ENCODE data around the gene MCHR2.

MCHR2 gene

DNA sequence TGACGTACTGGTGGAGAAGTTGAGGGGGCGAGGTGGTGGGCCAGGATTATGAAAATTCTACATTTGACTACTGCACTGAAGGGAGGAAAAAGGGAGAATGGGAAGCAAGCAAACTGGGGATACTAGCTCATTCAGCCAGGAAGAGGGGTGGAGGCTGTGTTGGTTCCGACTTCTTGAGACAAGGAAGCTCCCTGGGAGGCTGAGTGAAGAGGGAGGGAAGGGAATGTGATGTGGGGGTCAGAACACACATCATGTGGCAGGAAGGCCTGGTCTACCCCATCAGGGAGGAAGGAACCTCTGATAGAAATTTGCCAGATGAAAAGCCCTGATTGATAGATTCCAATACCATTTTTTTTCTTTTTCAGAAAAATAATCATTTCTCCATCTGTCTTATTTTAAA lies 28.8 kb upstream of the MCHR2 start:
- H3K9me3 ChIP-seq (ENCODE audit: control insufficient read depth, insufficient read depth, low read depth, low read length) = no peaks in the 10 kb centered on the region
- H3K36me3 ChIP-seq (ENCODE audit: control insufficient read depth in 2 of 2, insufficient read depth in 1 of 2, low read length in 2 of 2) = no peaks in the 10 kb centered on the region
- no peak for TF ChIP-seq ZNF600 (tag by site-specific recombination; IDR thresholded peaks at IDR 0.05)
- TF ChIP-seq ZSCAN16 (tag by site-specific recombination; IDR thresholded peaks at IDR 0.05) = no peak
- TF ChIP-seq ZNF404 (tag by site-specific recombination; IDR thresholded peaks at IDR 0.05) = no peak
- TF ChIP-seq, protein P1, sequence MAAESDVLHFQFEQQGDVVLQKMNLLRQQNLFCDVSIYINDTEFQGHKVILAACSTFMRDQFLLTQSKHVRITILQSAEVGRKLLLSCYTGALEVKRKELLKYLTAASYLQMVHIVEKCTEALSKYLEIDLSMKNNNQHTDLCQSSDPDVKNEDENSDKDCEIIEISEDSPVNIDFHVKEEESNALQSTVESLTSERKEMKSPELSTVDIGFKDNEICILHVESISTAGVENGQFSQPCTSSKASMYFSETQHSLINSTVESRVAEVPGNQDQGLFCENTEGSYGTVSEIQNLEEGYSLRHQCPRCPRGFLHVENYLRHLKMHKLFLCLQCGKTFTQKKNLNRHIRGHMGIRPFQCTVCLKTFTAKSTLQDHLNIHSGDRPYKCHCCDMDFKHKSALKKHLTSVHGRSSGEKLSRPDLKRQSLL (tag by site-specific recombination; IDR thresholded peaks at IDR 0.05) = no peak
- TF ChIP-seq, protein P2, sequence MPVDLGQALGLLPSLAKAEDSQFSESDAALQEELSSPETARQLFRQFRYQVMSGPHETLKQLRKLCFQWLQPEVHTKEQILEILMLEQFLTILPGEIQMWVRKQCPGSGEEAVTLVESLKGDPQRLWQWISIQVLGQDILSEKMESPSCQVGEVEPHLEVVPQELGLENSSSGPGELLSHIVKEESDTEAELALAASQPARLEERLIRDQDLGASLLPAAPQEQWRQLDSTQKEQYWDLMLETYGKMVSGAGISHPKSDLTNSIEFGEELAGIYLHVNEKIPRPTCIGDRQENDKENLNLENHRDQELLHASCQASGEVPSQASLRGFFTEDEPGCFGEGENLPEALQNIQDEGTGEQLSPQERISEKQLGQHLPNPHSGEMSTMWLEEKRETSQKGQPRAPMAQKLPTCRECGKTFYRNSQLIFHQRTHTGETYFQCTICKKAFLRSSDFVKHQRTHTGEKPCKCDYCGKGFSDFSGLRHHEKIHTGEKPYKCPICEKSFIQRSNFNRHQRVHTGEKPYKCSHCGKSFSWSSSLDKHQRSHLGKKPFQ (tag by site-specific recombination; IDR thresholded peaks at IDR 0.05) = no peak
- TF ChIP-seq ZNF473 (tag by site-specific recombination; IDR thresholded peaks at IDR 0.05) = no peak
- TF ChIP-seq ZNF274 (IDR thresholded peaks at IDR 0.05; ENCODE audit: low read length) = no peak
- TF ChIP-seq ZNF274 (tag by site-specific recombination; IDR thresholded peaks at IDR 0.05; ENCODE audit: borderline replicate concordance) = no peak
- no peak for TF ChIP-seq IKZF3 (tag by site-specific recombination; IDR thresholded peaks at IDR 0.05)
- TF ChIP-seq HOXD13 (CRISPR knock-in tag; IDR thresholded peaks at IDR 0.05; ENCODE audit: borderline replicate concordance) = no peak
- no peak for TF ChIP-seq ZNF521 (tag by site-specific recombination; IDR thresholded peaks at IDR 0.05)
- TF ChIP-seq TRIM28 (IDR thresholded peaks at IDR 0.05; ENCODE audit: borderline replicate concordance, low read length) = no peak
- TF ChIP-seq, protein P3, sequence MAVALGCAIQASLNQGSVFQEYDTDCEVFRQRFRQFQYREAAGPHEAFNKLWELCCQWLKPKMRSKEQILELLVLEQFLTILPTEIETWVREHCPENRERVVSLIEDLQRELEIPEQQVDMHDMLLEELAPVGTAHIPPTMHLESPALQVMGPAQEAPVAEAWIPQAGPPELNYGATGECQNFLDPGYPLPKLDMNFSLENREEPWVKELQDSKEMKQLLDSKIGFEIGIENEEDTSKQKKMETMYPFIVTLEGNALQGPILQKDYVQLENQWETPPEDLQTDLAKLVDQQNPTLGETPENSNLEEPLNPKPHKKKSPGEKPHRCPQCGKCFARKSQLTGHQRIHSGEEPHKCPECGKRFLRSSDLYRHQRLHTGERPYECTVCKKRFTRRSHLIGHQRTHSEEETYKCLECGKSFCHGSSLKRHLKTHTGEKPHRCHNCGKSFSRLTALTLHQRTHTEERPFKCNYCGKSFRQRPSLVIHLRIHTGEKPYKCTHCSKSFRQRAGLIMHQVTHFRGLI (tag by site-specific recombination; IDR thresholded peaks at IDR 0.05) = no peak
- TF ChIP-seq, protein P4, sequence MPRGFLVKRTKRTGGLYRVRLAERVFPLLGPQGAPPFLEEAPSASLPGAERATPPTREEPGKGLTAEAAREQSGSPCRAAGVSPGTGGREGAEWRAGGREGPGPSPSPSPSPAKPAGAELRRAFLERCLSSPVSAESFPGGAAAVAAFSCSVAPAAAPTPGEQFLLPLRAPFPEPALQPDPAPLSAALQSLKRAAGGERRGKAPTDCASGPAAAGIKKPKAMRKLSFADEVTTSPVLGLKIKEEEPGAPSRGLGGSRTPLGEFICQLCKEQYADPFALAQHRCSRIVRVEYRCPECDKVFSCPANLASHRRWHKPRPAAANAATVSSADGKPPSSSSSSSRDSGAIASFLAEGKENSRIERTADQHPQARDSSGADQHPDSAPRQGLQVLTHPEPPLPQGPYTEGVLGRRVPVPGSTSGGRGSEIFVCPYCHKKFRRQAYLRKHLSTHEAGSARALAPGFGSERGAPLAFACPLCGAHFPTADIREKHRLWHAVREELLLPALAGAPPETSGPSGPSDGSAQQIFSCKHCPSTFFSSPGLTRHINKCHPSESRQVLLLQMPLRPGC (tag by site-specific recombination; IDR thresholded peaks at IDR 0.05) = no peak
- TF ChIP-seq ZNF791 (tag by site-specific recombination; IDR thresholded peaks at IDR 0.05) = no peak
- TF ChIP-seq SETDB1 (IDR thresholded peaks at IDR 0.05; ENCODE audit: insufficient read length, low read length) = no peak
- ChIA-PET CTCF (interaction anchor here (1.2 kb wide), 2 partner anchors 85 to 154 kb away, joined by 3 to 4 read pairs; no protein-coding TSS in a partner anchor), POLR2A (no interaction called here)
- H3K4me1 ChIP-seq (ENCODE audit: control insufficient read depth, insufficient read depth, low read length) = no peaks in the 10 kb centered on the region
- no peak overlapping the region for H3K27ac ChIP-seq (ENCODE audit: extremely low read depth, low read depth, low read length)
- H3K4me3 ChIP-seq (ENCODE audit: low read depth, low read length) = no peak overlapping the region

DNA sequence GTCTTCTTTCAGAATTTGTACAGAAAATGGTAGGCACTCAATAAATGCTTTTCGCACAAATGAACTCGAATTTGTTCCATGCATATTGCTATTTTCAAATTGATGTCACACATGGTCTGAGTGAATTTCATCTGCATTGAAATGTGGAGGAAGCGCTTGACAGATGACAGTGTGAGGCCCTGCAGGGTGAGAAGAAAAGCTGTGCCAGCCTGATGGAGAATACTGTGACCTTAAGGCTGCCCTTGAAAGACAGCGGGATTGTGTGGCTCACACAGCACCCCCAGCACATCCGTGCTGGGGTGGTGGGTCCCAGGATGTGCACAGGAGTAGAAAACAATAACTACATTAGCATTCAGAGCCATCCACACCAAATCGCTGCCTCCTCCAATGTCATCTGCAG lies 14.8 kb upstream of the MCHR2 start:
- ChIA-PET CTCF (no interaction called here), POLR2A (no interaction called here)
- Histone ChIP-seq H3K36me3 (ENCODE audit: control insufficient read depth in 2 of 2, insufficient read depth in 1 of 2, low read length in 2 of 2) (no peaks in the 10 kb centered on the region), H3K4me3 (ENCODE audit: low read depth, low read length) (no peak overlapping the region), H3K27ac (ENCODE audit: extremely low read depth, low read depth, low read length) (no peak overlapping the region), H3K4me1 (ENCODE audit: control insufficient read depth, insufficient read depth, low read length) (no peaks in the 10 kb centered on the region), H3K9me3 (ENCODE audit: control insufficient read depth, insufficient read depth, low read depth, low read length) (no peaks in the 10 kb centered on the region)
- no peak for TF ChIP-seq MZF1 (tag by site-specific recombination; IDR thresholded peaks at IDR 0.05; ENCODE audit: borderline replicate concordance)
- TF ChIP-seq, protein P5, sequence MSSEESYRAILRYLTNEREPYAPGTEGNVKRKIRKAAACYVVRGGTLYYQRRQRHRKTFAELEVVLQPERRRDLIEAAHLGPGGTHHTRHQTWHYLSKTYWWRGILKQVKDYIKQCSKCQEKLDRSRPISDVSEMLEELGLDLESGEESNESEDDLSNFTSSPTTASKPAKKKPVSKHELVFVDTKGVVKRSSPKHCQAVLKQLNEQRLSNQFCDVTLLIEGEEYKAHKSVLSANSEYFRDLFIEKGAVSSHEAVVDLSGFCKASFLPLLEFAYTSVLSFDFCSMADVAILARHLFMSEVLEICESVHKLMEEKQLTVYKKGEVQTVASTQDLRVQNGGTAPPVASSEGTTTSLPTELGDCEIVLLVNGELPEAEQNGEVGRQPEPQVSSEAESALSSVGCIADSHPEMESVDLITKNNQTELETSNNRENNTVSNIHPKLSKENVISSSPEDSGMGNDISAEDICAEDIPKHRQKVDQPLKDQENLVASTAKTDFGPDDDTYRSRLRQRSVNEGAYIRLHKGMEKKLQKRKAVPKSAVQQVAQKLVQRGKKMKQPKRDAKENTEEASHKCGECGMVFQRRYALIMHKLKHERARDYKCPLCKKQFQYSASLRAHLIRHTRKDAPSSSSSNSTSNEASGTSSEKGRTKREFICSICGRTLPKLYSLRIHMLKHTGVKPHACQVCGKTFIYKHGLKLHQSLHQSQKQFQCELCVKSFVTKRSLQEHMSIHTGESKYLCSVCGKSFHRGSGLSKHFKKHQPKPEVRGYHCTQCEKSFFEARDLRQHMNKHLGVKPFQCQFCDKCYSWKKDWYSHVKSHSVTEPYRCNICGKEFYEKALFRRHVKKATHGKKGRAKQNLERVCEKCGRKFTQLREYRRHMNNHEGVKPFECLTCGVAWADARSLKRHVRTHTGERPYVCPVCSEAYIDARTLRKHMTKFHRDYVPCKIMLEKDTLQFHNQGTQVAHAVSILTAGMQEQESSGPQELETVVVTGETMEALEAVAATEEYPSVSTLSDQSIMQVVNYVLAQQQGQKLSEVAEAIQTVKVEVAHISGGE (tag by site-specific recombination; conservative IDR thresholded peaks at IDR 0.05; ENCODE audit: low read depth) = no peak
- TF ChIP-seq ZNF114 (tag by site-specific recombination; IDR thresholded peaks at IDR 0.05) = no peak
- no peak for TF ChIP-seq ZBTB21 (tag by site-specific recombination; IDR thresholded peaks at IDR 0.05)
- no peak for TF ChIP-seq RBAK (tag by site-specific recombination; IDR thresholded peaks at IDR 0.05)
- TF ChIP-seq SP2 (tag by site-specific recombination; IDR thresholded peaks at IDR 0.05) = no peak
- TF ChIP-seq ZNF623 (tag by site-specific recombination; IDR thresholded peaks at IDR 0.05) = no peak
- TF ChIP-seq, protein P6, sequence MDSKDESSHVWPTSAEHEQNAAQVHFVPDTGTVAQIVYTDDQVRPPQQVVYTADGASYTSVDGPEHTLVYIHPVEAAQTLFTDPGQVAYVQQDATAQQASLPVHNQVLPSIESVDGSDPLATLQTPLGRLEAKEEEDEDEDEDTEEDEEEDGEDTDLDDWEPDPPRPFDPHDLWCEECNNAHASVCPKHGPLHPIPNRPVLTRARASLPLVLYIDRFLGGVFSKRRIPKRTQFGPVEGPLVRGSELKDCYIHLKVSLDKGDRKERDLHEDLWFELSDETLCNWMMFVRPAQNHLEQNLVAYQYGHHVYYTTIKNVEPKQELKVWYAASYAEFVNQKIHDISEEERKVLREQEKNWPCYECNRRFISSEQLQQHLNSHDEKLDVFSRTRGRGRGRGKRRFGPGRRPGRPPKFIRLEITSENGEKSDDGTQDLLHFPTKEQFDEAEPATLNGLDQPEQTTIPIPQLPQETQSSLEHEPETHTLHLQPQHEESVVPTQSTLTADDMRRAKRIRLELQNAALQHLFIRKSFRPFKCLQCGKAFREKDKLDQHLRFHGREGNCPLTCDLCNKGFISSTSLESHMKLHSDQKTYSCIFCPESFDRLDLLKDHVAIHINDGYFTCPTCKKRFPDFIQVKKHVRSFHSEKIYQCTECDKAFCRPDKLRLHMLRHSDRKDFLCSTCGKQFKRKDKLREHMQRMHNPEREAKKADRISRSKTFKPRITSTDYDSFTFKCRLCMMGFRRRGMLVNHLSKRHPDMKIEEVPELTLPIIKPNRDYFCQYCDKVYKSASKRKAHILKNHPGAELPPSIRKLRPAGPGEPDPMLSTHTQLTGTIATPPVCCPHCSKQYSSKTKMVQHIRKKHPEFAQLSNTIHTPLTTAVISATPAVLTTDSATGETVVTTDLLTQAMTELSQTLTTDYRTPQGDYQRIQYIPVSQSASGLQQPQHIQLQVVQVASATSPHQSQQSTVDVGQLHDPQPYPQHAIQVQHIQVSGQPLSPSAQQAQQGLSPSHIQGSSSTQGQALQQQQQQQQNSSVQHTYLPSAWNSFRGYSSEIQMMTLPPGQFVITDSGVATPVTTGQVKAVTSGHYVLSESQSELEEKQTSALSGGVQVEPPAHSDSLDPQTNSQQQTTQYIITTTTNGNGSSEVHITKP (tag by site-specific recombination; IDR thresholded peaks at IDR 0.05) = no peak
